ENCODE data around the gene XDH.

The XDH gene

DNA sequence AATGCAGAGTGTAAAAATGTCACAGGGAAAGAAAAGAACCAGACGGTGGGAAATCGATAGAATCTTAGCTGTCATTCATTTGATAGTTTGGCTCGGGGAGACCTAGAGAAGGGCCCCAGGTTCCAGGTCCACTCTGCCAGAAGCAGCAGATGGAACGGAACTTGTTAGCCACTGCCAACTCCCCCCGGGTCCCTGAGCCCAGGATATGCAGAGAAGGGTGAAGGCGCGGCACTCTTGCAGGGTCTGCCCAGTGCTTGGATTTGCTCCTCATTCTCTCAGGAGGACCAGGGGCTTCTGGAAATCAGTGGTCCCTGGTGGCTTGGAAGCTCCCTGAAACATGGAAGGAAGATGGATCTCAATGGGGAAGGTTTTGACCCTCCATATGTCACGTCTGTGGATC, 11.6 kb upstream of the XDH start:
- H3K27me3 ChIP-seq (ENCODE audit: control insufficient read depth, insufficient read depth, low read length), result no peaks in the 10 kb centered on the region
- H3K9ac ChIP-seq (ENCODE audit: low read depth, low read length), result no peak overlapping the region
- peaks cover 9% of the 10 kb centered on the region for H3K9me3 ChIP-seq (ENCODE audit: control insufficient read depth, insufficient read depth, low read length)
- H3K4me3 ChIP-seq (ENCODE audit: low read depth, low read length), result no peak overlapping the region
- no peak overlapping the region for H3K27ac ChIP-seq (ENCODE audit: low read depth, low read length)
- H3K36me3 ChIP-seq (ENCODE audit: control insufficient read depth, insufficient read depth, low read length), result no peaks in the 10 kb centered on the region
- H3K4me1 ChIP-seq (ENCODE audit: control insufficient read depth, insufficient read depth, low read length), result no peaks in the 10 kb centered on the region

DNA sequence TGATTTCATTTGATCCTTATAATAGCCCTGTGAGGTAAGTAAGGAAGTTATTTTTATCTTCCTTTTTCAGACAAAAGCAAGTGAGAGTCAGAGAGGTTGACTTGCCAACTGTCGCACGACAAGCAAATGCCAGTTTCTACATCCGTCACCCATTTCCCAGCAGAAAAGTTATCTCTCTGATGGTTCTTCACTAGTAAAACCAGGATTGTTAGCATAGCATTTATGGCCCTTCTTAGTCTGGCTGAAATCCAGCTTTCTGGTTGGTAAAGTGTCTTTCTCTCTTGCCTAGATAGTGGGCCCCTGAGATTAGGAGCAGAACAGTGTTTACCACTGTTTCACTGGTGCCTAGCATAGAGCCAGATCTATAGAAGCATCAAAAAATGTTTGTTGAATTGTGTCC, 7.1 kb upstream of the XDH start:
- H3K27me3 ChIP-seq (ENCODE audit: control insufficient read depth, insufficient read depth, low read length), result no peaks in the 10 kb centered on the region
- no peaks in the 10 kb centered on the region for H3K36me3 ChIP-seq (ENCODE audit: control insufficient read depth, insufficient read depth, low read length)
- H3K4me1 ChIP-seq (ENCODE audit: control insufficient read depth, insufficient read depth, low read length), result no peaks in the 10 kb centered on the region
- no peak overlapping the region for H3K9ac ChIP-seq (ENCODE audit: low read depth, low read length)
- H3K9me3 ChIP-seq (ENCODE audit: control insufficient read depth, insufficient read depth, low read length), result peaks cover 9% of the 10 kb centered on the region
- no peak overlapping the region for H3K27ac ChIP-seq (ENCODE audit: low read depth, low read length)
- H3K4me3 ChIP-seq (ENCODE audit: low read depth, low read length), result no peak overlapping the region

DNA sequence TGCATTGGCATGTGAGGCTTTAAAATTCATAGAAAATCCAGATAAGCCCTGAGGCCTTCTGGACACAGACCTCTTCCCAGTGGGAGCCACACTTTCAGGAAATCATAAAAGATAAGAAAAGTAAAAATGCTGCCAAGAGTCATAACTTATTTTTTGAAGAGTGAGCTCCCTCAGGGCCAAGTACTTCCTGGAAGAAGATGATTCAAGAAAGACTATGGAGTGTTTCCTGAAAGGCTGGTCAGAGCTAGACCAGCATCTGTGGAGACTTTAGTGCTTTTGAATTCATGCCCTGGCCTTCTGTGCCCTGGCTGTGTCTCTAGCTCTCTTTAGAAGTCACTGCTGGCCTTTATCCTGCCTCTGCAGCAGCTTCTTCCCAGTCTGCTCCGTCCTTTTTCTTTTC, 6.4 kb upstream of the XDH start:
- Histone ChIP-seq H3K4me1 (ENCODE audit: control insufficient read depth, insufficient read depth, low read length) (no peaks in the 10 kb centered on the region), H3K27ac (ENCODE audit: low read depth, low read length) (no peak overlapping the region), H3K36me3 (ENCODE audit: control insufficient read depth, insufficient read depth, low read length) (no peaks in the 10 kb centered on the region), H3K9ac (ENCODE audit: low read depth, low read length) (no peak overlapping the region), H3K27me3 (ENCODE audit: control insufficient read depth, insufficient read depth, low read length) (no peaks in the 10 kb centered on the region), H3K4me3 (ENCODE audit: low read depth, low read length) (no peak overlapping the region), H3K9me3 (ENCODE audit: control insufficient read depth, insufficient read depth, low read length) (peaks cover 9% of the 10 kb centered on the region)

DNA sequence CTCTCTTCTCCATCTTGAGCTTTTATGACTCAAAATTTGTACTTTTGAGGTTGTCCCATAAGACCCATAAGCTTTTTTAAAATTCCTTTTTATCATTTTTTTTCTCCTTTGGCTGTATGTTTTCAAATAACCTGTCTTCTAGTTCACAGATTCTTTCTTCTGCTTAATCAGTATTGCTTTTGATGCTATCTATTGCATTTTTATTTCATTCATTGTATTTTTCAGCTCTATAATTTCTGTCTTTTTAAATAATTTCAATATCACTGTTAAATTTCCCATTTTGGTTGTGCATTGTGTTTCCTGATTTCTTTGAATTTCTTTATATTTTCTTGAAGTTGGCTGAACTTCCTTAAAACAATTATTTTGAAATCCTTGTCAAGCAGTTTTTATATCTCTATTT, 4.8 kb upstream of the XDH start:
- peaks cover 5% of the 10 kb centered on the region; the same call in 1 of the 2 replicates for H3K9me3 ChIP-seq (ENCODE audit: control insufficient read depth, insufficient read depth, low read length)
- H3K4me3 ChIP-seq (ENCODE audit: low read depth, low read length), result no peak overlapping the region
- H3K27ac ChIP-seq (ENCODE audit: low read depth, low read length), result no peak overlapping the region
- H3K4me1 ChIP-seq (ENCODE audit: control insufficient read depth, insufficient read depth, low read length), result no peaks in the 10 kb centered on the region
- H3K27me3 ChIP-seq (ENCODE audit: control insufficient read depth, insufficient read depth, low read length), result no peaks in the 10 kb centered on the region
- H3K36me3 ChIP-seq (ENCODE audit: control insufficient read depth, insufficient read depth, low read length), result no peaks in the 10 kb centered on the region
- no peak overlapping the region for H3K9ac ChIP-seq (ENCODE audit: low read depth, low read length)

DNA sequence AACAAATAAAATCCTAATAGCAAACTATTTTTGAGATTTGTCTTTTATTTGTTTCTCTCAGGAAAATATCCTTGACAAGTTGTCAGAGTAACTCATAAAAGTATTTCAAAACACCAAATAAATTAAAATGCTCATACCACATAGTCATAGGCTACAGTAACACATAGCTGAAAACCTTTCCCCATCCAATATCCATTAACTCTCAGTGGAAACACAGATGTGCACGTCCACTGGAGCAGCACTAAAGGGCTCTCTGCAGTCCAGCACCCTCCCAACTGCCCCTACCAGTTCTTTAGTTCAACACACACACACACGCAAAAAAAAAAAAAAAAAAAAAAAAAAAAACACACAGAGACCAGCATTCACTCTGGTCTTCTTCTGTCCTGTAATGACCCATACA, 879 bp upstream of the XDH start:
- Histone ChIP-seq H3K36me3 (ENCODE audit: control insufficient read depth, insufficient read depth, low read length) (no peaks in the 10 kb centered on the region), H3K4me3 (ENCODE audit: low read depth, low read length) (no peak overlapping the region), H3K9ac (ENCODE audit: low read depth, low read length) (no peak overlapping the region), H3K4me1 (ENCODE audit: control insufficient read depth, insufficient read depth, low read length) (no peaks in the 10 kb centered on the region), H3K27ac (ENCODE audit: low read depth, low read length) (no peak overlapping the region), H3K27me3 (ENCODE audit: control insufficient read depth, insufficient read depth, low read length) (no peaks in the 10 kb centered on the region), H3K9me3 (ENCODE audit: control insufficient read depth, insufficient read depth, low read length) (no peaks in the 10 kb centered on the region)

DNA sequence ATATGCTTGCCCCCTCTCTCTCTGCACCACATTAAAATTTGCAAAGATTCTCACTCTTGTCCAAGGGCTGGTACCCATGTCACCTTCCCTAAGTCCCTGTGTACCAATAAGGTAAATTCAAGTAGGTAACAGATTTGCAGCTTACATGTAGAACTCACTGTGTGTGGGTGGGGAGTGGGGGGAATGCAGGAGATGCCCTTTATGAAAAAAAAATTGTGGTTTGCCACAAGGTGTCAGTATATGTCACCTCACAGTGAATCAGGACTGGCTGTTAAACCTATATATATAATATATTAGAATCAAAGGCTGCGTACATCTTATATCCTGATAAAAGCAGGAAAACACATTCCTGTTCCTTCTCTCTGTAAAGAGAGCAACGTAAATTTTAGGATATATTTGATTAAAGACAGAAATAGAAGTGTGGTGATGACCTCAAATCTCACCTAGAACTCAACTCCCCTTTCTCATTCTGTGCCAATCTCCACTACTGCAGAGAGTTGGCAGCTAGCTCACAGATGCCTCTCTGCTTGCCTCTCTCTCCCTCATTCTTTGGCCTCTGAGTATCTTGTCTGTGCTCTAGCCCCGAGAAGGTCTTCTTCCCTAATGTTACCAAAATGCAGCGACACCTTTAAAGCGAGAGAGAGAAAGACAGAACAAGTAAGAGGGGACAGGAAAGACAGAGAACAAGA, 536 bp downstream of the XDH start:
- H3K9me3 ChIP-seq (ENCODE audit: control insufficient read depth, insufficient read depth, low read length), result no peaks in the 10 kb centered on the region
- H3K9ac ChIP-seq (ENCODE audit: low read depth, low read length), result no peak overlapping the region
- H3K4me3 ChIP-seq (ENCODE audit: low read depth, low read length), result no peak overlapping the region
- H3K36me3 ChIP-seq (ENCODE audit: control insufficient read depth, insufficient read depth, low read length), result no peaks in the 10 kb centered on the region
- H3K27ac ChIP-seq (ENCODE audit: low read depth, low read length), result no peak overlapping the region
- H3K4me1 ChIP-seq (ENCODE audit: control insufficient read depth, insufficient read depth, low read length), result no peaks in the 10 kb centered on the region
- no peaks in the 10 kb centered on the region for H3K27me3 ChIP-seq (ENCODE audit: control insufficient read depth, insufficient read depth, low read length)

DNA sequence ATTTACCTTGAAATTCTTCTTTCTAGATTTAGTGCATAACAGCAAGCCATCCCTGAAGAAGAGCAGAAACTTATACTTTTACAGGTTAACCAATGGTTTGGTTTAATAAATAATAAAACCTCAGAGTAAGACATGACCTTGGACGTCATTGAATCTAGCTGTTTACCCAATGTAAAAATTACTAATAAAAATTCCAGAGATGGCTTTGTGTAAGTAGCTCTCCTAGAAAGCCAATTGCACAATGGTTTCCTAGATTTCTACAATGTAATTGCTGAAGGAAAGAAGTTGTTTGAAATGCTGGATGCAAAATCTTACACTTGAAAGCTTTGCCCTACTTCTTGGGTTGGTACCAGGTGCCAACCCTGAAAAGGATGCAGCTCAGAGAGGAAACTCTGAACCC, 1.5 kb downstream of the XDH start:
- Histone ChIP-seq H3K4me1 (ENCODE audit: control insufficient read depth, insufficient read depth, low read length) (no peaks in the 10 kb centered on the region), H3K27me3 (ENCODE audit: control insufficient read depth, insufficient read depth, low read length) (no peaks in the 10 kb centered on the region), H3K9me3 (ENCODE audit: control insufficient read depth, insufficient read depth, low read length) (no peaks in the 10 kb centered on the region), H3K27ac (ENCODE audit: low read depth, low read length) (no peak overlapping the region), H3K36me3 (ENCODE audit: control insufficient read depth, insufficient read depth, low read length) (no peaks in the 10 kb centered on the region), H3K4me3 (ENCODE audit: low read depth, low read length) (no peak overlapping the region), H3K9ac (ENCODE audit: low read depth, low read length) (no peak overlapping the region)

DNA sequence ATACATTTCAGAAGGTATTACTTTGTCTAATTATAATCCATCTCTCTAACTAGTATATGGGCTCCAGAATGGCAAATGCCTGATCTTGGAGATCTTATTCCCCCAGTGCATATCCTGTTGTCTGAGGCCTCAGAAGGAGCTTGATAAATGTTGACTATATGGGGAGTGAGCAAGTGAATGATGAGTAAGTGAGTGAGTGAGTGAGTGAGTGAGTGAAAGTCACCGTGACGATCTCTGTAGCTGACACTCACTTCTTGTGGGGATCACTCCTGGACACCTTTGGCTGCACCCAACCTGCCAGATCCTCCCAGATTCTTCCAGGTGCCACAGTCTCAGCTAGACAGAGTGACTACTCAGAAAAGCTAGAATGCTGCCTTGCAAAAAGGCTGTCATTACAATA, 2.8 kb downstream of the XDH start:
- Histone ChIP-seq H3K4me3 (ENCODE audit: low read depth, low read length) (no peak overlapping the region), H3K27ac (ENCODE audit: low read depth, low read length) (no peak overlapping the region), H3K36me3 (ENCODE audit: control insufficient read depth, insufficient read depth, low read length) (no peaks in the 10 kb centered on the region), H3K27me3 (ENCODE audit: control insufficient read depth, insufficient read depth, low read length) (no peaks in the 10 kb centered on the region), H3K4me1 (ENCODE audit: control insufficient read depth, insufficient read depth, low read length) (no peaks in the 10 kb centered on the region), H3K9me3 (ENCODE audit: control insufficient read depth, insufficient read depth, low read length) (no peaks in the 10 kb centered on the region), H3K9ac (ENCODE audit: low read depth, low read length) (no peak overlapping the region)

DNA sequence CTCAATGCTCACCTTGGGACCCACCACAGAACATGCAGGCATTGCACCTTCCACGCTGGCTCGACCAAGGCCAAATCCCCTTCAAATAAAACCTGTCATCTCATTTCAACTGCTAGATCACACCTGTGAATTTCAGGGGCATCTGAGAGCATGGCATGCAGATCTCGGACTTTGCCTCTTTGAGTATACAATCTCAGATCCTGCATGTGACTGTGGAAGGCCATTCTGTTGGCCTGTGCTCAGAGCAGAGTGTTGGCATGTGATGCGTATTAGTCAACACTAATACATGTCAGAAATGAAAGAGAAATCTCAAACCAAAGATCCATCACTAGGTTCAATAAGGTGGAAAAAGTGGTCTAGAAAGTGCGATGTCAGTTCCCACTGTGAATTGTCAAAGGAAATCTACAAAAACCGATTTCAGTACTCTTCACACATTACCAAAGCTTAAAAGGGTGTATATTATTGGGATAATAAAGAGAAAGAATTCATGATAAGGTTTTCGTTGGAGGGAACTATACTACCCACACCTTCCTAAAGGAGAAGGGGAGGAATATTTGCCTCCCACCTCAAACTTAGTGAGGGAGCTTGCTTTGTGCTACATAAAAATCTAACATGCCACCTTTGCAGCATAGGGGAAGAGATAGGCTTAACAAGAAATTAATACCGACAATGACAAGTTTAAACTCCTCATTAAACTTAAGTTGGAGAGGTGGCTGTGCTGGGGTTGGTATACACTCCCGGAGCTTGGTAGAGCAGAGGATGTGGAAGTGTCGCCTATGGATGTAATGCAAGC, 7.8 kb downstream of the XDH start:
- Histone ChIP-seq H3K4me3 (ENCODE audit: low read depth, low read length) (no peak overlapping the region), H3K27ac (ENCODE audit: low read depth, low read length) (no peak overlapping the region), H3K9ac (ENCODE audit: low read depth, low read length) (no peak overlapping the region), H3K9me3 (ENCODE audit: control insufficient read depth, insufficient read depth, low read length) (no peaks in the 10 kb centered on the region), H3K27me3 (ENCODE audit: control insufficient read depth, insufficient read depth, low read length) (no peaks in the 10 kb centered on the region), H3K36me3 (ENCODE audit: control insufficient read depth, insufficient read depth, low read length) (no peaks in the 10 kb centered on the region), H3K4me1 (ENCODE audit: control insufficient read depth, insufficient read depth, low read length) (peaks cover 9% of the 10 kb centered on the region)

DNA sequence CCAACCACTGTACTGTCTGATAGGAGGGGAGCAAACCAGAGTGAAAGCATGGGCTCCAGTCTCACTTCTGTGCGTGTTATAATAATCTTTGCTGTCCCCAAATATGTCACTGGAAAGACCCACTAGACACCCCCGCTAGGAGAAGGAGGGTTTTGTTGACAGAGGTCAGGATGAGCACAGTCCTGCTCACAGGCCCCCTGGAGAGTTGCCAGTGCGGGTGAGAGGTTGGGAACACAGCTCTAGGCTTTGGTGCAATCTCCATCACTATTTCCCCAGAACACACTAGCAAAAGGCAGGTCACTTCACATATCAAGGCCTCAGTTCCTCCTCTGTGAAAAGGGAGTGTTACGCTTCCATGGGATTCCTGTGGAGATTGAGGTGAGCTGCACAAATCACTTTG, 9.7 kb downstream of the XDH start:
- Histone ChIP-seq H3K4me1 (ENCODE audit: control insufficient read depth, insufficient read depth, low read length) (peaks cover 15% of the 10 kb centered on the region), H3K36me3 (ENCODE audit: control insufficient read depth, insufficient read depth, low read length) (no peaks in the 10 kb centered on the region), H3K4me3 (ENCODE audit: low read depth, low read length) (no peak overlapping the region), H3K9ac (ENCODE audit: low read depth, low read length) (no peak overlapping the region), H3K27ac (ENCODE audit: low read depth, low read length) (no peak overlapping the region), H3K9me3 (ENCODE audit: control insufficient read depth, insufficient read depth, low read length) (no peaks in the 10 kb centered on the region), H3K27me3 (ENCODE audit: control insufficient read depth, insufficient read depth, low read length) (no peaks in the 10 kb centered on the region)

DNA sequence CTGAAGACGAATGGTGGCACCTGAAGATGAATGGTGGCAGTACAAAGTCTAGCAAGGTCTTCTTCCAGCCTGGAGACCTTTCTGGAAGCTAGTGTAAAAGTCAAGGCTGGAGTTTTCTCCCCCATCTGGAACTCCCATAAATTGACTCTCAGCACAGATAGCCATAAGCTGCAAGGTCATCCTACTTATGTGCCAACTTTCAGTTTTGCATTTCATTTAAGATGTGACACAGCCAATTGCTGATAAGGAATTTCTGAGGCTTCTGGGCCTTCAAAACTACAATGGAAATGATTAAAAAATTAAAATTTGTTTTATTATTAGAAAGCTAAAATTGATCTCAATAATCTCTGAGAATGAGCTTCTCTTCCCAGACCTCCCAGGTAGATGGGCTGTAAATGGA, 10.2 kb downstream of the XDH start:
- Histone ChIP-seq H3K4me3 (ENCODE audit: low read depth, low read length) (no peak overlapping the region), H3K9ac (ENCODE audit: low read depth, low read length) (no peak overlapping the region), H3K27ac (ENCODE audit: low read depth, low read length) (no peak overlapping the region), H3K36me3 (ENCODE audit: control insufficient read depth, insufficient read depth, low read length) (no peaks in the 10 kb centered on the region), H3K4me1 (ENCODE audit: control insufficient read depth, insufficient read depth, low read length) (peaks cover 15% of the 10 kb centered on the region), H3K9me3 (ENCODE audit: control insufficient read depth, insufficient read depth, low read length) (no peaks in the 10 kb centered on the region), H3K27me3 (ENCODE audit: control insufficient read depth, insufficient read depth, low read length) (no peaks in the 10 kb centered on the region)
